Stimulated activated CD4-positive, alpha-beta T cell treated with anti-CD3 and anti-CD28 coated beads, Interleukin-1b, Interleukin-23, amount 100 ng/mL, for 24 hours (primary cell): ENCODE results near the gene MYO5C.
"Not testable (repeated sequence)": the region's sequence is repeated elsewhere in the genome, so short reads cannot be mapped to it uniquely, and the experiment has no call there.

ENCODE experiments used
- DNase-seq, 4 experiments: peaks; one replicate each; pipeline ENCODE4 v3.0.0-alpha.2; 2020; ENCODE audit warnings: low read depth in 4 of 4, low spot score in 1 of 4

MYO5C gene

DNA sequence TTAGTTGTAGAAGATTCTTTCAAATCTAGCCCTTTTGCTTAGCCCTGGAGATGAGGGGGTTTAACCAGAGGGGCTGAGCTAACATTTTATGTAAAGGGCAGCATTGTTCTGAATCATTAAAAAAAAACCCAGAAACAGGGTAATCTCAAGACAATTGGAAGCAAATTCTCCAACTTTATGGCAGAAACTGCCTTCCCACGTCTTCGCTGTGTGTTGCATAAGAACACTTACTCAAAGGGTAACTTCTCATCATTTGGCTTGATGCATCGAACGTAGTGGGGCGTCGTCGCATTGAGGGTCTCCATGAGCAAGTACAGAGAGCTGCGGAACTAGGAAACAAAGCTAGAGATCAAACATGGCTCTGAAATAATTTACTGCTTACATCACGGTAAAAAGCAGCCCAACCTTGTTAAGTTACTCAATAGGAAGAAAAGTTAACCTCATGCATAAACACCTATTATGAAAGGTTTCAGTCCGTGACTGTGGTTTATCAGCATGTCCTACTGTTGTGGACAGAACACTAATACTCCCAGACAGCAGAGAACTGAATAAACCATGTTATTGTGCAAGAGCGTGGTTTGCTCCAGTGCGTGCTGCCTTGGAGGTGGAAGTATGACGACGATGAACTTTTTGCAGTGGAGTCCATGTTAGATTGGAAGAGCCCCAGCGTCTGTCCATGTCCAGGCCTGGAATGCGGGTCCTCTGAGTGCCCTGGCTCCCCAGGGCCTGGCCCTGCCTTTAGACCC lies 48.7 kb downstream of the MYO5C start:
- no peak for DNase-seq

- DNase-seq = no peak
Observed at GRCh38 chr15:52243697-52244555, 51.7 kb downstream of the MYO5C start.

DNA sequence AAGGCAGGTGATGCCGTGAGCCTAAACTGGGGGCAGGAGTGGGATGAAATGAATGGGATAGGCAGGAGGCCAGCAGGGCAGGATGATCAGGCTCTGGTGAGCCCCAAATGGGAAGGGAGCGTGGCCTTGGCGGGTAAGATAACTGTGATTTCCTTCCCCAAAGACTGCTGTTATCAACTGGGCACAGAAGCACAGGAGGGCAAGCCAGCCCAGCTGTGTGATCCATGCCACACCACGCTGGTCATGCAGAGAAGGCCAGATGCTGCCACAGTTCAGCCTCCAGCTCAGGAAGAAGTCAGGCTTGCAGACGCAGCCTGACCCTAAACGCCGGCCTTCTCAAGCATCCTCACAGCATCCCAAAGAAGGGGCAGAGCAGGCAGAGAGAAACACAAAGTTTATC lies 52.3 kb downstream of the MYO5C start:
- no peak for DNase-seq

- no peak for DNase-seq
Observed at GRCh38 chr15:52241489-52241888, 54.1 kb downstream of the MYO5C start.

DNA sequence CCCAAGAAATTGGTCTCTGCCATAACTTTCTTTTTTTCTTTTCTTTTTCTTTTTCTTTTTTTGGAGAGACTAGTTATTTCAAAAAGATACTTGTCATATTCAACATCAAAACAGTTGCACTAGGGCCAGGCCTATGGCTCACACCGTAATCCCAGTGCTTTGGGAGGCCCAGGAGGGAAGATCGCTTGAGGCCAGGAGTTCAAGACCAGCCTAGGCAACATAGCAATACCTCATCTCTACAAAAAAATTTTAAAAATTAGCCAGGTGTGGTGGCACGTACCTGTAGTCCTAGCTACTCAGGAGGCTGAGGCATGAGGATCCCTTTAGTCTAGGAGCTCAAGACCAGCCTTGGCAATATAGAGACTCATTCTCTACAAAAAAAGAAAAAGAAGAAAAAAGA lies 55.4 kb downstream of the MYO5C start:
- no peak for DNase-seq

DNA sequence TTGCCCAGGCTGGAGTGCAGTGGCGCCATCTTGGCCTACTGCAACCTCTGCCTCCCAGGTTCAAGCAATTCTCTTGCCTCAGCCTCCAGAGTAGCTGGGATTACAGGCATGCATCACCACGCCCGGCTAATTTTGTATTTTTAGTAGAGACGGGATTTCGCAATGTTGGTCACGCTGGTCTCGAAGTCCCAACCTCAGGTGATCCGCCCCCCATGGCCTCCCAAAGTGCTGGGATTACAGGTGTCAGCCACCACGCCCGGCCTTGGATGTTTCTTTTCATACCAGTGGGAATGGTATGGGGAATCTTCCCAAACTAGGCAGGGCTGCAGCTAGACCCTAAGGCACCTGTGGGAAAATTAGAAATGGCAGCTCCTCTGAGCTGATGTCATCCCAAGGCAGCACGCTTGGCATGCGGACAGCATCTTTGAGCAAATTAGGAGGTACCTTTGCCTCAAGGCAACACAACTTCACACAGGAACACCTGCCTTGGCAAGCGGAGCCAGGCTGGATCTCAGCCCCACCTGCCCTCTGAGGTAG lies 56.5 kb downstream of the MYO5C start:
- not testable (repeated sequence) for DNase-seq

GRCh38 chr15:52238149-52238548 lies 57.5 kb downstream of the MYO5C start:
- no peak for DNase-seq

GRCh38 chr15:52236013-52236412 lies 59.6 kb downstream of the MYO5C start:
- no peak for DNase-seq

GRCh38 chr15:52234596-52235541 lies 60.7 kb downstream of the MYO5C start:
- peak in 1 of 4 experiments; percentile 25 for DNase-seq

GRCh38 chr15:52233405-52233804 lies 62.2 kb downstream of the MYO5C start:
- DNase-seq = no peak

DNA sequence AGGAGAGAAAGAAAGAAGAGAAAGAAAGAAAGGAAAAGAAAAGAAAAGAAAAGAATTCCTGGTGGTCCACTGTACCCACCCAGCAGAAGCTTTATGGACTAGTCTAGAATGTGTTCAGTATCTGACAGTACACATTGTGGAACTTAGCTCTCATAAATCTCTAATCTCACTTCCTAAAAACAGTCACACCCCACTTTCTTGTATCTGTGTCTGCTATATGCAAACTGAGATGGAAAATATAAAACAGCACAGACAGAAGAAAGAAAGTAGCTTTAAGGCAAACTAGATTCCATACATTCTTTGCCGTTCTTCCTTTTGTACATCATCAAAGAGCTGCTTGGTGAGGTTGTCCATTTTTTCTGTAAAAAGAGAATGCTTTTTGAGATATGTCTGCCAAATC lies 63.3 kb downstream of the MYO5C start:
- DNase-seq = no peak

DNA sequence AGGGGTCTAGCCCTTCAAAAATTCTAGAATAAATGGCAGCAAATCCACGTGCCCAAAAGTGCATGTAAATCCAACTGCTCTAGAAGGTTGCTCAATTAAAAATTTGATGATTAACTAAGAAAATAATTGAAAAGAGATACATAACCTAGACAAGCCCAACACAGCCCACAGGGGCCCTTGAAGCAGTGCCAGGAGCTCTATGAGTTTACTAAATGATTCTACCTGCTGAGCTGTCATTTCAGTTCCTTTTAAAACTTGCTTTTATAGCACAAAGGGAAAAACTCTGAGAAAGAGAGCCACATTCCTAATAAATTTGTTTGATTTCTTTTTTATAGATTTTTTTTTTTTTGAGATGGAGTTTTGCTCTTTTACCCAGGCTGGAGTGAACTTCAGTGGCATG lies 65.5 kb downstream of the MYO5C start:
- no peak for DNase-seq

DNA sequence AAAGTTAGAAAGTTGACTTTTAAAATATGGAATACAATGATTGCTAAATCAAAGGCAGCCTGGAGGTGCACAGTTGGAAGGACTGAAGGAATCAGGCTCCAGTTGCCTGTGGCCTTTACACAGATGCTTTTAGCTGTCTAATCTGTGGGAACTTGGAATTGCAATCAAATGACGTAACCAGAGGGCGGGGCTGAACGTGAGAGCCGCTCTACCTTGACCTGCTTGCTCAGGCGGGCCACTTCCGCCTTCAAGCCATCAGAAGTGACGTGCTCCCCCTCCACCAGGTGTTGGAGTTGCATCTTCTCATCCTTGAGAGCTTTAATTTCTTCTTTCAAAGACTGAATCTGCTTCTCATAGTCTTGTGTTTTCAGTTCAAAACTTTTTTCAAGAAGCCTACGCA lies 66.7 kb downstream of the MYO5C start:
- no peak for DNase-seq

DNA sequence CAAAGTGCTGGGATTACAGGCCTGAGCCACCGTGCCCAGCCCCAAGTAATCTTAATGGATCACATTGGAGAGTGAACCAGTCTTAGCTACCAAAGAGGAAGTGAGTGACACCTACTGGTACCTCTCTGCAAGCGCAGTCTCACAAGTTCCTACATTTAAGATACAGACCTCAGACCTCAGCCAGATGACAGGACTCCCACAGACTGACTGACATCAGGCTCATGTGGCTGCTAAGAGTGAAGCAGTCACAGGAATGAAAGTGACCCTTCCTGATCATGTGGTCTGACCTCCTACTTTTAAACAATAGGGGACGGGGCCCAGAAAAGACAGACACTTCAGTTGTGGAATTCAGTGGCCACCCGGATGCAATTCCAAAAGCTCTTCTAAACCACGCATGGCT lies 68.1 kb downstream of the MYO5C start:
- peak; percentile 24 to 43 (median 34) for DNase-seq

DNA sequence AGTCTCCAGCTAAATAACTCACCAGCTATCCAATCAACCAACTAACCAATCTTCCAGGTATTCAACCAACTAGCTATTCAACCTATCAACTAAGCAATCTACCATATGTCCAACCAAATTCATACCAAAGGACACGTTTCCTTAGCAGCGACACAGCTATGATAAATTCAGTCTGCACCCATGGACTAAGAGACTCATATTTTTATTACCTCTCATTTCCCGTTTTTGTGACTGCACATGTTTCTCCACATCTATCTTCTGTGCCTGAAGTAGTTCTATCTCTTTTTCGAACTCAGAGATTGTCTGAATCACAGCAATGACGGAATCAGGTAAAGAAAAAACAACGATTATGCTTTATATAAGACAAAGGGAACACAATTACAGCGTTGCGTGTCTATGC lies 70.4 kb downstream of the MYO5C start:
- no peak for DNase-seq

GRCh38 chr15:52224211-52224610 lies 71.4 kb downstream of the MYO5C start:
- DNase-seq = no peak

- no peak for DNase-seq
Observed at GRCh38 chr15:52221730-52222129, 73.9 kb downstream of the MYO5C start.

- no peak for DNase-seq
Observed at GRCh38 chr15:52220937-52221660, 74.5 kb downstream of the MYO5C start.

GRCh38 chr15:52220251-52220650 lies 75.4 kb downstream of the MYO5C start:
- no peak for DNase-seq

DNA sequence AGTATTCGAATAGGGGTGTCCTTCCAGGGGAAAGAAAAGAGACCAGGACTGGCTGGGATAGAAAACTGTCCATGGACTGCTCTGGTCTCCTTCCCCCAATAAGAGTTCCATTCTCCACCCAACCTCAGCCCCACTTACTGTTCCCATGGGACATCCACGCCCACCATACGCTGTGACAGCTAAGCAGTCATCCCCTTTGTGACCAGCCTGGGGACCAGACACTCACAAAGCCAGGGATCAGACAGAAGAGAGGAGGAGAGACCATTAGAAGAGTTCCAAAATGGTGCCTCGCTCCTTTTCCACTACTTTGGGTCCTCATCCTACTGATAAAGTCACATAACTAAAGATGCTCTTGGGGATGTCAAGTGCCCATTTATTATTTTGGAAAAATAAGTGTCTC lies 76.8 kb downstream of the MYO5C start:
- DNase-seq = no peak
